Liver (tissue), 3 donors: Measurements from ENCODE around the gene HDLBP.

ENCODE experiments used
- ATF3 ChIP-seq: IDR thresholded peaks from 2 replicates; pipeline ENCODE4 v1.6.1; 2016; ENCODE audit warnings: antibody characterized with exemption
- CTCF ChIP-seq: fragments of 150-350 bp; IDR thresholded peaks from 2 replicates; pipeline ENCODE4 v1.5.1; 2017; ENCODE audit warnings: improper control_type of control experiment, low read depth, low read length; ENCODE audit not compliant: missing input control
- GABPA ChIP-seq, 2 donors: IDR thresholded peaks in 1 of 2; conservative IDR thresholded peaks in 1 of 2; 2 replicates each; pipeline ENCODE4 v1.6.1; 2016; ENCODE audit warnings: antibody characterized with exemption in 2 of 2, mild to moderate bottlenecking in 1 of 2, moderate library complexity in 1 of 2
- JUND ChIP-seq, 2 donors: IDR thresholded peaks; 2 replicates each; pipeline ENCODE4 v1.6.1; 2016; ENCODE audit warnings: antibody characterized with exemption in 2 of 2
- MAX ChIP-seq: IDR thresholded peaks from 2 replicates; pipeline ENCODE4 v1.6.1; 2016; ENCODE audit warnings: antibody characterized with exemption
- RAD21 ChIP-seq, 2 donors: IDR thresholded peaks; 2 replicates each; pipeline ENCODE4 v1.6.1; 2016; ENCODE audit warnings: antibody characterized with exemption in 2 of 2, mild to moderate bottlenecking in 2 of 2
- RXRA ChIP-seq, 2 donors: IDR thresholded peaks; 2 replicates each; pipeline ENCODE4 v1.6.1; 2017 to 2018; ENCODE audit warnings: antibody characterized with exemption in 2 of 2, mild to moderate bottlenecking in 1 of 2
- TAF1 ChIP-seq: conservative IDR thresholded peaks from 2 replicates; pipeline ENCODE4 v1.6.1; 2016; ENCODE audit warnings: antibody characterized with exemption, mild to moderate bottlenecking
- YY1 ChIP-seq: IDR thresholded peaks from 2 replicates; pipeline ENCODE4 v1.6.1; 2016; ENCODE audit warnings: antibody characterized with exemption, mild to moderate bottlenecking
- donor health status: healthy.
- donor health status: healthy.

- TF ChIP-seq TAF1 (no peak), RAD21 (IDR thresholded peaks at IDR 0.05) (no peak), CTCF (no peak), ATF3 (no peak), JUND (IDR thresholded peaks at IDR 0.05) (no peak), YY1 (no peak), RXRA (IDR thresholded peaks at IDR 0.05) (no peak), MAX (no peak), GABPA (IDR thresholded peaks at IDR 0.05 in 1 of 2, conservative IDR thresholded peaks at IDR 0.05 in 1 of 2) (no peak)
These were observed 133.3 kb downstream of the HDLBP start for GRCh38 chr2:241182126-241182525.
